ENCODE data around the gene LYPD8.

- TF ChIP-seq CTCF (conservative IDR thresholded peaks at IDR 0.05 in 1 of 2, IDR thresholded peaks at IDR 0.05 in 1 of 2; ENCODE audit: extremely low read depth in 1 of 2, insufficient read depth in 1 of 2, low read depth in 1 of 2, low read length in 2 of 2) = no peak
- no peak for TF ChIP-seq EZH2 (IDR thresholded peaks at IDR 0.05; ENCODE audit: borderline replicate concordance, low read length)
These were observed 22.0 kb downstream of the LYPD8 start for GRCh38 chr1:248733566-248733965.

Measured in mammary epithelial cell (primary cell).